OCI-M2 (cell line): ENCODE data around the gene RNF157.

Experiments used
- DNase-seq: peaks from one replicate; lab custom pipeline; 2025; ENCODE audit not compliant: unreplicated experiment; lab: John Stamatoyannopoulos, UW

Gene RNF157

GRCh38 chr17:76161619-76162266 is 78.5 kb downstream of the RNF157 start:
- no peak for DNase-seq

GRCh38 chr17:76160896-76161528 is 79.3 kb downstream of the RNF157 start:
- DNase-seq: no peak

- no peak for DNase-seq
Measured at GRCh38 chr17:76159157-76159556, 81.1 kb downstream of the RNF157 start.

GRCh38 chr17:76157759-76158158 is 82.5 kb downstream of the RNF157 start:
- no peak for DNase-seq

GRCh38 chr17:76156662-76156991 is 83.7 kb downstream of the RNF157 start:
- no peak for DNase-seq

GRCh38 chr17:76155988-76156661 is 84.2 kb downstream of the RNF157 start:
- DNase-seq: no peak

GRCh38 chr17:76154936-76155845 is 85.1 kb downstream of the RNF157 start:
- DNase-seq: no peak

GRCh38 chr17:76154292-76154691 is 86.0 kb downstream of the RNF157 start:
- DNase-seq: no peak

- no peak for DNase-seq
Measured at GRCh38 chr17:76153640-76154039, 86.7 kb downstream of the RNF157 start.

- DNase-seq: no peak
Measured at GRCh38 chr17:76153202-76153601, 87.1 kb downstream of the RNF157 start.

GRCh38 chr17:76152591-76152990 is 87.7 kb downstream of the RNF157 start:
- DNase-seq: no peak

- no peak for DNase-seq
Measured at GRCh38 chr17:76151896-76152454, 88.3 kb downstream of the RNF157 start.

GRCh38 chr17:76150712-76151622 is 89.3 kb downstream of the RNF157 start:
- DNase-seq: no peak

GRCh38 chr17:76149214-76149613 is 91.1 kb downstream of the RNF157 start:
- no peak for DNase-seq

GRCh38 chr17:76148015-76148326 is 92.3 kb downstream of the RNF157 start:
- no peak for DNase-seq

- no peak for DNase-seq
Measured at GRCh38 chr17:76147211-76148014, 92.9 kb downstream of the RNF157 start.

- DNase-seq: no peak
Measured at GRCh38 chr17:76146053-76146851, 94.0 kb downstream of the RNF157 start.

GRCh38 chr17:76145231-76146052 is 94.9 kb downstream of the RNF157 start:
- no peak for DNase-seq
